GM18867 (cell line): Measurements from ENCODE around the gene NXNL1.
"Not testable (repeated sequence)": the region's sequence is repeated elsewhere in the genome, so short reads cannot be mapped to it uniquely, and the experiment has no call there.

Experiments
- ATAC-seq: cut with Tn5 transposase; IDR thresholded peaks from one replicate; pipeline ENCODE4 v1.9.1; 2021; ENCODE audit warnings: mild to moderate bottlenecking, moderate library complexity; ENCODE audit not compliant: unreplicated experiment

Gene NXNL1, protein sequence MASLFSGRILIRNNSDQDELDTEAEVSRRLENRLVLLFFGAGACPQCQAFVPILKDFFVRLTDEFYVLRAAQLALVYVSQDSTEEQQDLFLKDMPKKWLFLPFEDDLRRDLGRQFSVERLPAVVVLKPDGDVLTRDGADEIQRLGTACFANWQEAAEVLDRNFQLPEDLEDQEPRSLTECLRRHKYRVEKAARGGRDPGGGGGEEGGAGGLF

DNA sequence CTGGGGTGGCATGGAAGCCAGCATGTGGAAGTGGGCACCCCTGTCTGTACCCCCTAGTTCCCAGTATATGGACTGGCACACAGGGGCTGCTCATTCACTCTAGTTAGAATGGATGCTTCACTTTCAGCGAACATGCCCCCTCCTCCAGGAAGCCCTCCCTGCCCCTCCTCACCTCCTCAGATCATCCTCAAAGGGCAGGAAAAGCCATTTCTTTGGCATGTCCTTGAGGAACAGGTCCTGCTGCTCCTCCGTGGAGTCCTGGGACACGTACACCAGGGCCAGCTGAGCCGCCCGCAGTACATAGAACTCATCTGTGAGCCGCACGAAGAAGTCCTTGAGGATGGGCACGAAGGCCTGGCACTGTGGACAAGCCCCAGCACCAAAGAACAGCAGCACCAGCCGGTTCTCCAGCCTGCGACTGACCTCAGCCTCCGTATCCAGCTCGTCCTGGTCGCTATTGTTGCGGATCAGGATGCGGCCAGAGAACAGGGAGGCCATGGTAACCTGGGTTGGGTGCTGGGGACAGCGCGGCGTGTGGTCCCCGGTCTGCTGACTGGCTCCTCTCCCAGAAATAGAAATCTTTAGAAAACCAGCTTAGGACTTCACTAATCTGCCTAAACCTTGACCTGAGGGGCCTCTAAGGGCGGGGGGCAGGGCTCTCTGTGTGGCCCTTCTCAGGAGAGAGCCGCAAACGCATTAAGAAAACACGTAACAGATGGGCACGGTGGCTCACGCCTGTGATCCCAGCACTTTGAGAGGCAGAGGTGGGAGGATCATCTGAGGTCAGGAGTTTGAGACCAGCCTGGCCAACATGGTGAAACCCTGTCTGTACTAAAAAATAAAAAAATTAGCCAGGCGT is at the start of gene NXNL1:
Gene NXNL1, minus strand, starts transcription at position 555 of the 859 bp plus-strand sequence. Its CDS starts 57 bp downstream, at position 498.
- ATAC-seq: no peak

- ATAC-seq: not testable (repeated sequence)
These were observed 47.8 kb upstream of the NXNL1 start for GRCh38 chr19:17508558-17508933.

GRCh38 chr19:17506745-17507144 is 46.0 kb upstream of the NXNL1 start:
- ATAC-seq: no peak

GRCh38 chr19:17505223-17505622 is 44.5 kb upstream of the NXNL1 start:
- no peak for ATAC-seq

GRCh38 chr19:17504456-17504855 is 43.7 kb upstream of the NXNL1 start:
- no peak for ATAC-seq

GRCh38 chr19:17504030-17504429 is 43.3 kb upstream of the NXNL1 start:
- no peak for ATAC-seq

DNA sequence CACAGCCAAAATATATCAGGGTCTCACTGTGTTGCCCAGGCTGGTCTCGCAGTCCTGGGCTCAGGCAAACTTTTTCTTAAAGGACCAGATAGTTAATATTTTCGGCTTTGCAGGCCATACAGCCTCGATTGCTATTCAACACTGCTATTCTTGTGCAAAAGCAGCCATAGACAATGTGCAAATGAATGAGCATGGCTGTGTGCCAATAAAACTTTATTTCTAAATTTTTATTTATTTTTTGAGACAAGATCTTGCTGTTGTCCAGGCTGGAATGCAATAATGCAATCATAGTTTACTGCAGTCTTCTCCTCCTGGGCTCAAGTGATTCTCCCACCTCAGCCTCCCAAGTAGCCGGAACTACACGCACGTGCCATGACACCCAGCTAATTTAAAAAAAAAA is 42.5 kb upstream of the NXNL1 start:
- ATAC-seq: no peak

DNA sequence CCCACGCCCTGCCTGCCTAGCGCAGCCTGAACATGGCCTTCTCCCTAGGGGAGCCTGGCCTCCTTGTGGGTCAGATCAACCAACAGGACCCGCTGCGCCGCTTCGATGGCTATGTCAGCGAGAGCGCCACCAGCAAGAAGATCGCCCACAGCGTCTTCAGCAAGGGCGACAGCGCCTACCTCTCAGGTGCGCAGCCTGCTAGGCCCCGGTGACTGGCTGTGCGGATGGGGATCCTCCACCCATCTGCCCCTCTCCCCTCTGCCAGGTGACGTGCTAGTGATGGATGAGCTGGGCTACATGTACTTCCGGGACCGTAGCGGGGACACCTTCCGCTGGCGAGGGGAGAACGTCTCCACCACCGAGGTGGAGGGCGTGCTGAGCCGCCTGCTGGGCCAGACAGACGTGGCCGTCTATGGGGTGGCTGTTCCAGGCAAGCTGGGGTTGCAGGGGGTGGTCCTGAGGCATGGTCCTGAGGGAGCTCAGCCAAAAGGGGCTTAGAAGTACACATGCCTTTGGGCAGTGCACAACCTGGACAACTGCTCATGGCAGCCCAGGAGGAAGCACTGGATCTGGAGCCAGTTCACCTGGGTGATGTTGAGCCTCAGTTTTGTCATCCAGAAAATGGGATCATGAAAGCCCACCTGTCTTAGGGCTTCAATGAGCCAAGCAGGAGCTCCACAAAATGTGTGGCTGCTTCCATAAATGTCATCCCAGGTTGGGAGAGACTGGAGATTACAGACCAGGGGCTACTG is 39.9 kb upstream of the NXNL1 start:
- no peak for ATAC-seq

DNA sequence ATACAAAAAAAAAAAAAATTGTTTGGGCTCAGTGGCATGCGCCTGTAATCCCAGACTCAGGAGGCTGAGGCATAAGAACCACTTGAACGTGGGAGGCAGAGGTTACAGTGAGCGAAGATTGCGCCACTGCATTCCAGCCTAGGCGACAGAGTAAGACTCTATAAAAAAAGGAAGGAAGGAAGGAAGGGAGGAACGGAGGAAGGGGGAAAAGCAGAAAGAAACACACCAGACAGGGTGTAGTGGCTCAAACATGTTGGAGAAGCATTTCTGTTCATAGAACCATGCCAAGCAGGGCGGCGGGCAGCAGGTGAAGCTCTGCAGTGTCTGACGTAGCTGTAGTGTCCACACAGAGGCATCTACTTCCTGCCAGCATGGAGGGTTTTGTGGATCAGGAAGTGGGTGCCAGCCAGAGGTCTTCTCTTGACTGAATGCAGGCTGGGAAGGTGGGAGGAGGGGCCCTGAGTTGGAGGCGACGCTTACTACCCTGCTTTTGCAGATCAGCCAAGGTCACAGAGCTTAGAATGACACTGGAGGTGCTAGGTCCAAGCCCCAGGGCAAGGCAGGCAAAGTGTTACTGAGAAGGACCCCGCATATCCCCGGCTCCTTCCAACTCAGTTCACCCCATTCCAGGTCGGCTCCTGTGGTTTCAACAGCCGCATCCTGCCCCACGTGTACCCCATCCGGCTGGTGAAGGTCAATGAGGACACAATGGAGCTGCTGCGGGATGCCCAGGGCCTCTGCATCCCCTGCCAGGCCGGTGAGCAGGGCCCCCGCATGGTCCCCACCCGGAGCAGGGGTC is 39.1 kb upstream of the NXNL1 start:
- ATAC-seq: no peak

DNA sequence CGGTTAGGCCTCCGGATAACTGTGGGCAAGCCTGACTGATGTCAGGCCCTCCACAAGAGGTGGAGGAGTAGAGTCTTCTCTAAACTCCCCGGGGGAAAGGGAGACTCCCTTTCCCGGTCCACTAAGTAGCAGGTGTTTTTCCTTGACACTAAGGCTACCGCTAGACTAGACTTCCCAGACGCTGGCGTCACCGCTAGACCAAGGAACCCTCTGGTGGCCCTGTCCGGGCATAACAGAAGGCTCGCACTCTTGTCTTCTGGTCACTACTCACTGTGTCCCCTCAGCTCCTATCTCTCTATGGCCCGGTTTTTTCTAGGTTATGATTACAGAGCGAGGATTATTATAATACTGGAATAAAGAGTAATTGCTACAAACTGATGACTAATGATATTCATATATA is 38.3 kb upstream of the NXNL1 start:
- not testable (repeated sequence) for ATAC-seq

DNA sequence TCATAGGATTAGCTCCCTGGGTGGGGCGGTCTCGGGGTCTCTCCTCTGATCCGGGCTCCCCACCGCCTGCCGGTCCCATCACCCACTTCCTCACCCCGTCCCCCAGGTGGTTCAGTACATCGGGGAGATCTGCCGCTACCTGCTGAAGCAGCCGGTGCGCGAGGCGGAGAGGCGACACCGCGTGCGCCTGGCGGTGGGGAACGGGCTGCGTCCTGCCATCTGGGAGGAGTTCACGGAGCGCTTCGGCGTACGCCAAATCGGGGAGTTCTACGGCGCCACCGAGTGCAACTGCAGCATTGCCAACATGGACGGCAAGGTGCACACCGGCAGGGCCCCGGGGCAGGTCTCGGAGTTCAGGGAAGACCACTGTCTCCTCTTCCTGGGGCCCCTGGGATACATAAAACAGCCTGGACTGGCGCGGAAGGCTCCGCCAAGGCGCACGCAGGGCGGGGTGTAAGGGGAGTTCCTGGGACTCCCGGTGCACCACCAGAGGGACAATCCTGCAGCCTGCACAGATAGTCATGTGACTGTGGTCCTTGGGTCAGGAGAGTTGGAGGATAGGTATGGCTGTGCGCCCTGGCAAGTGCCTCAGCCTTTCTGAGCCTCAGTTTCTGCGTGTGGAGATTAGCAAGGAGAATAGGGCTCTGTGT is 36.5 kb upstream of the NXNL1 start:
- ATAC-seq: no peak

- ATAC-seq: no peak
These were observed 35.7 kb upstream of the NXNL1 start for GRCh38 chr19:17496337-17496997.

DNA sequence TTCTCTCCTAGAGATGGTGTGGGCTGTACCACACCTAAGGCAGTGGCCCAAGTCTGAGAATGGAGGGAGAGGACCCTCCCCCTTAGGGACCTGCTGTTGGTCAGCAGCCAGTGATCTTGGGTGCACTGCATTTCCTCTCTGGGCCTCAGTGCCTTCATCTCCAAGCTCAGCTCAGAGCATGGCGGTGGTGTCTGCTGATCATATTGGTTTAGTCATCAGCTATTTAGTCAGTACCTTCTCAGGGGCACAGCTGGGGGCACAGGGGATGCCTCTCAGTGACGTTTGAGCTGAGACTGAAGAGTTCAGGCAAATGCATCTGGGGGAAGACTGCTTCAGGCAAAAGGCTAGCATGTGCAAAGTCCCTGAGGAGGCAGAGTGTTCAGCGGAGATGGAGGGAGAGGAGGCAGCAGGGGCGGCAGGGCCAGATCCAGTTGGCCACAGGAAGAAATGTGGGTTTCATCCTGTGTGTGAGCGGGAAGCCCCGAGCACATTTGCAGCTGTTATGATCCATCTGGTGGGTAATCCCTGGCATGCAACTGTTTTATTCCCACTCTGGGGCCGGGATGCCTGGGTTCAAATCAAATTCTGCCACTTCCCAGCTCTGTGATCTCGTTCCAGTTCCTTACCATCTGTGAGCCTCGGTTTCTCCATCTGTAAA is 35.0 kb upstream of the NXNL1 start:
- ATAC-seq: no peak

GRCh38 chr19:17491287-17491686 is 30.6 kb upstream of the NXNL1 start:
- no peak for ATAC-seq

- no peak for ATAC-seq
These were observed 29.7 kb upstream of the NXNL1 start for GRCh38 chr19:17490411-17490810.

- ATAC-seq: no peak
These were observed 28.8 kb upstream of the NXNL1 start for GRCh38 chr19:17489392-17490030.

DNA sequence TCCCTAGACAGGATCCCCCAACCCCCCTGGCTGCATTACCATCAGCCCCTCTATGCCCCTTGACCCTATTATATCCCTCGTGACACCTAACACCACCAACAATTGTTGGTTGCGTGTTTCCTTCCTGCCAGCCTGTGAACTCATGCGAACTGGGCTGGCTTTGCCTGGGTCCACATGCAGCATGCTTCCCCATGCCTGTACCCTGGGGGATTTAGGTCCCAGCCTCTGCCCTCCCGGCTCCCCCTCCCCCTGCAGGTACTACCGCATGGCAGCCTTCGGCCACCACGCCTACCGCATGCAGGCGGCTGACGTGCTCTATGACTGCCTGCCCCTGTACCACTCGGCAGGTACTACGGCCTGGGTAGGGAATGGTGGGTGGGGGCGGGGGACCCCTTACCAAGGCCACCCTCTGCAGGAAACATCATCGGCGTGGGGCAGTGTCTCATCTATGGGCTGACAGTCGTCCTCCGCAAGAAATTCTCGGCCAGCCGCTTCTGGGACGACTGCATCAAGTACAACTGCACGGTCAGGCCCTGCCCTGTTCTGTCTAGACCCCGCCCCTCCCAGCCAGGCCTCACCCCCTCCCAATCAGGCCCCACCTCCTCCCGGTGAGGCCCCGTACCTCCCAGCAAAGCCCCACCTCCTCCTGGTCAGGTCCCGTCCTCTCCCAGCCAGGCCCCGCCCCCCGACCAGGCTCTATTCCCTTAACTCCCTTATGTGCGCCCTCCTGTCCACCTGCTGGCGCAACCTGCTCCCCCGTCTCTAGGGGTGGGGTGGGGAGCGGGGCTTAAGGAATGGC is 28.1 kb upstream of the NXNL1 start:
- no peak for ATAC-seq
